Activated CD4-positive, alpha-beta T cell treated with anti-CD3 and anti-CD28 coated beads for 36 hours (primary cell): ENCODE results near the gene TREML4. TPM values are rescaled to one million over a fixed set of nuclear protein-coding genes. Genes with fewer than 3 reads are reported as not detected.

ENCODE experiments used
- ATAC-seq: fragments of 200-7000 bp; cut with Tn5 transposase; one replicate; pipeline ENCODE4 v1.10.0; 2021; ENCODE audit warnings: mild to moderate bottlenecking, moderate library complexity
- CTCF ChIA-PET: fragments of 350-600 bp; sonication (Branson Sonifier 250); formaldehyde crosslinking; loops from one replicate; lab custom pipeline; 2021; ENCODE audit warnings: antibody characterized with exemption; lab: Charles Lee
- POLR2A ChIA-PET: fragments of 350-600 bp; sonication (Branson Sonifier 250); formaldehyde crosslinking; loops from one replicate; lab custom pipeline; 2021; ENCODE audit warnings: antibody characterized with exemption, inconsistent platforms; lab: Charles Lee
- DNase-seq: peaks from one replicate; pipeline ENCODE4 v3.0.0-alpha.2; 2020
- H3K27ac Mint-ChIP-seq: one replicate; pipeline ENCODE4 v1.8.0; 2021; ENCODE audit warnings: mixed read lengths
- H3K27me3 Mint-ChIP-seq: one replicate; pipeline ENCODE4 v1.8.0; 2021; ENCODE audit warnings: mixed read lengths
- H3K36me3 Mint-ChIP-seq: one replicate; pipeline ENCODE4 v1.8.0; 2021; ENCODE audit warnings: low read depth, mixed read lengths
- H3K4me1 Mint-ChIP-seq: one replicate; pipeline ENCODE4 v1.8.0; 2021; ENCODE audit warnings: mixed read lengths
- H3K4me3 Mint-ChIP-seq: one replicate; pipeline ENCODE4 v1.8.0; 2021; ENCODE audit warnings: mild to moderate bottlenecking, moderate library complexity, mixed read lengths
- H3K9me3 Mint-ChIP-seq: one replicate; pipeline ENCODE4 v1.8.0; 2021; ENCODE audit warnings: low read depth, mixed read lengths
- intact Hi-C, 2 experiments: fragments of 100-400 bp; cut with DNase I in 1 of 2; cut with micrococcal nuclease in 1 of 2; formaldehyde crosslinking; loops; one replicate each; pipeline versions ENCODE4 v1.14.2 to v1.15.1; 2022 to 2024; cut with DNase I, micrococcal nuclease
- total RNA-seq, 2 experiments: library from RNA; stranded (reverse); gene quantifications; one replicate each; pipeline ENCODE4 v1.2.3, GENCODE V29; 2021

Gene TREML4
- total RNA-seq, 2 experiments from 2014 or later = not detected

DNA sequence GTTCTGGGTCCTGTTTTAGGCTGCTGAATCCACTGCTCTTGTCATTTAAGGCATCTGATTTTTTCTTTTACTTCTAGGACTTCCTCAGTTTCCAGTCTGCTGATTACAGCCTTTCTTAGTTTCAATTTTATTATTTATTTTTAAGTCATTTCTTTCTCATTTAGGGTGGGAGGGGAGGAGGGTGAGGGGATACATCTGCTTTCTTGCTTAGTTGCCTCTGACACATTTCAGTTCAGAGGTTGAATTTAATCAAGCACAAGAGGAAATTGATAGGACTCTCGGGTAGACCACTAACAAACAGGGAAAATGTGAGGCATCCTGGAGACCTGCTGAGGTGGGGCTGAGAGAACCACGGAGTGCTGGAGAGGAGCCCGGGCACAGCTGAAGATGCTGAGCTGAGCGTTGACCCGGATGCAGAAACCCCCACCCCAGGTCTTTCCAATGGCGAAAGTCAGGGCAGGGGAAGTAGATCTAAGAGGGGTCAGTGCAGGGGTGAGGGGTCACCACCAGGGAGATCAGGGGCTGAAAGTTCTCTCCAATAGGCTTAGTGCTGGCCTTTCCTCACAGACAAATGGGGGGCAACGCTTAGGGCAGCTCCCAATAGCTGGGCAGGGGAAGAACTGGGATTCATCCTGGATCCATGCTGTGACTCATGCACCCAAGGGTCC lies 19.6 kb upstream of the TREML4 start:
- CTCF ChIA-PET = interaction anchor here (0.9 kb wide), 1 partner anchor 99 kb away, joined by 3 read pairs; no protein-coding TSS in a partner anchor
- Mint-ChIP-seq H3K27ac (no peak overlapping the region), H3K4me3 (no peak overlapping the region), H3K36me3 (no peaks in the 10 kb centered on the region), H3K9me3 (no peaks in the 10 kb centered on the region), H3K27me3 (no peaks in the 10 kb centered on the region), H3K4me1 (peaks cover 3% of the 10 kb centered on the region)
- POLR2A ChIA-PET = no interaction called here
- DNase-seq (no peak), ATAC-seq (peak; percentile 53)
- intact Hi-C loops = no loop called here

DNA sequence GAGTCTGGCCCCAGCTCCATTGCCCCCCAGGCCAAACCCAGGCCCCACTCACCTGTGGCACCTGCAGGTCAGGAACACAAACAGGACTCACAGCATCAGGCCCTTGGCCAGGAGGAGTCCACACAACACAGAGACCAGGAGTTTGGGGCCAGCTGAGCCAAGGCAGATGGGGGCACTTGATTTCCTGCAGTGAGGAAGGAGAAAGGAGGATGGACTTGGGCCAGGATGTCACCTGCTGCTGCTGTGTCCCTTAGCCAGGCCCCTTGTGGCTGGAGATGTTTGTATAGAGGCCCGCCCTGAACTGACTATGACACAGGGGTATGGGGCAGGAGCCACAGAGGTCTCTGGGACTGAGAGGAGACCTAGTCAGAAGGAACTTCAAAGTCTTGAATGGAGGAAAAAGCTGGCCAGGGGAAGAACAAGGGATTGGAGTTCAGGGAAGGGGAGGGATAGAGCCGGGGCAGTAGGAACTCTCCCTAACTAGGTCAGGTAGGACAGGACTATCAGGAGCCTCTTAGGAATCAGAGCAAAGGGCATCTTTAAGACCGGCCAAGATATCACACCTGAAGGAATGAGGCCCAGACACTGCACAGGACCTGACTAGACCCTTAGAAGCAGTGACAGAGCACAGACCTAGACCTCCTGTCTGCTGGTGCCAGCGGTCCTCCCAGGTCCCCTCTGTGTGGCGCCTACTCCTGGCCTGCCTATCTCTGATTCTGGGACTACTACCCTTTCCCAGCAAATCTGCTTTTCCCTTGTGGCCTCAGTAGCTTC lies 18.4 kb upstream of the TREML4 start:
- Mint-ChIP-seq H3K4me3 (no peak overlapping the region), H3K27ac (no peak overlapping the region), H3K36me3 (peaks cover 5% of the 10 kb centered on the region), H3K9me3 (peaks cover 8% of the 10 kb centered on the region), H3K4me1 (peaks cover 3% of the 10 kb centered on the region), H3K27me3 (no peaks in the 10 kb centered on the region)
- ATAC-seq (no peak), DNase-seq (no peak)
- ChIA-PET POLR2A (no interaction called here), CTCF (no interaction called here)
- intact Hi-C loops = no loop called here

DNA sequence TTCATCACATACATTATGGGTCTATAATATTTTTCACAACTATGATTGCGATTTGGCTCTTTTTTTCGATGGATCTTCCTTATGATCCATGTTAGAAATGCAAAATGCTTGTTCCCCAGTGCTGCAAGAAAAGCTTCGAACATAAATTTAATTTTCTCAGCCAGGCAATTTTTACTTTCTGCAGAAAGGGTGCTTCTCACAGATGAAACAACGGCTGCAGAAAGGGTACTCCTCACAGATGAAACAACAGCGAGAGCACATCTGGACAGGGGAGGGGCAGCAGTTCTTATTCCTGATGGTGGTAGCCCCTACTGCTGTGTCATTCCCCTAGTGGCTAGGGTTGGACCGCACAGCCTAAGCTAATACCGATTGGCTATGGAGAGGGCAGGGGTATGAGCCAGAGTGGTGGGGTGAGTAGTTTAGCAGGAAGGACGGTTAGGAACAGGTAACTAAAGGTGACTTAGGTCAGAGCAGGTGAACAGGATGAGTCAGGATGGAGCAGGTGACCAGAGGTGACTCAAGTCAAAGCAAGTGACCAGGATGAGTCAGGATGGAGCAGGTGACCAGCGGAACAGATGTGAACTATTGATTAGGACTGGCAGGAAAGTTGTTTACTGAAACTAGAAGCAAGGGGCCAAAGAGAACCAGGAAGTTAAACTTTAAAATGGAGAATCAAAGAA lies 13.4 kb upstream of the TREML4 start:
- ChIA-PET POLR2A (interaction anchor here (0.5 kb wide), 1 partner anchor 106 kb away, joined by 5 read pairs; no protein-coding TSS in a partner anchor), CTCF (interaction anchor here (0.6 kb wide), 1 partner anchor 813 kb away, joined by 3 read pairs; no protein-coding TSS in a partner anchor)
- intact Hi-C loops = no loop called here
- Mint-ChIP-seq H3K4me1 (no peaks in the 10 kb centered on the region), H3K27ac (no peak overlapping the region), H3K4me3 (no peak overlapping the region), H3K27me3 (no peaks in the 10 kb centered on the region), H3K36me3 (peaks cover 5% of the 10 kb centered on the region), H3K9me3 (peaks cover 13% of the 10 kb centered on the region)
- DNase-seq (no peak), ATAC-seq (no peak)

DNA sequence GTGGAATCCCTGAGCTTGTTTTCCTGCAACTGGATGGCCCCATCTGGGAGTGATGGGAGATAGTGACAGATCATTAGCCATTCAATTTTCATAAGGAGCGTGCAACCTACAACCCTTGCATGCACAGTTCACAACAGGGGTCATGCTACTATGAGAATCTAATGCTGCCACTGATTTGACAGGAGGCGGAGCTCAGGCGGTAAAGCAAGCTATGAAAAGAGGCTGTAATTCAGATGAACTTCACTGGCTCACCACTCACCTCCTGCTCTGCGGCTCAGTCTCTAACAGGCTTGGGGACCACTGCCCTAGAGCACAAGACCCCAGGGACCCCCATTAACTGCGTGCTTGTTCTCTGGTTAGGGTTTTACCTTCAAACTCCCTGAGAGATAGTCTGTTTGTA lies 12.4 kb upstream of the TREML4 start:
- no peaks in the 10 kb centered on the region for H3K4me1 Mint-ChIP-seq
- H3K36me3 Mint-ChIP-seq = peaks cover 5% of the 10 kb centered on the region
- intact Hi-C loops = no loop called here
- ChIA-PET CTCF (no interaction called here), POLR2A (no interaction called here)
- H3K27ac Mint-ChIP-seq = no peak overlapping the region
- DNase-seq (no peak), ATAC-seq (no peak)
- H3K4me3 Mint-ChIP-seq = no peak overlapping the region
- peaks cover 18% of the 10 kb centered on the region for H3K9me3 Mint-ChIP-seq
- no peaks in the 10 kb centered on the region for H3K27me3 Mint-ChIP-seq

DNA sequence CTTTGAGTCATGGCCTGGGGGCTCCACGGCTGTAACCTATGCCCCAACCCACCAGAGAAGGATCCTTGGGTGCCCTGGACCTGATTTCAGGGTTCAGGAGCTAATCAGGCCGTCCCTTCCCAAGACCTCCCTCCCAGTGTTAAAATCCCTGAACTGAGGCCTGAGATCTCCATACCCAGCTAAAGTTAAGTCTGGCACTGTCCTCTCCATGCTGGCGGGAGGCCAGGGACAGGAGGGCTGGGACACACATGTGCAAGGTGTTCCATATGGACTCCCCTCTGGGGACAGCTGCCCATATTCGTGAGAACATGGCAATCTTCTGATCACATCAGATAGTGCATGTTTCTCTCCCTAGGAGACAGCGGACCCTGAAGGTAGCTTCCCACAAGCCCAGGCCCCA lies 11.5 kb upstream of the TREML4 start:
- no peaks in the 10 kb centered on the region for H3K4me1 Mint-ChIP-seq
- peaks cover 5% of the 10 kb centered on the region for H3K36me3 Mint-ChIP-seq
- no peak for ATAC-seq
- H3K27me3 Mint-ChIP-seq = no peaks in the 10 kb centered on the region
- POLR2A ChIA-PET = no interaction called here
- peaks cover 18% of the 10 kb centered on the region for H3K9me3 Mint-ChIP-seq
- no peak overlapping the region for H3K4me3 Mint-ChIP-seq
- DNase-seq = no peak
- intact Hi-C loops = no loop called here
- H3K27ac Mint-ChIP-seq = no peak overlapping the region
- CTCF ChIA-PET = no interaction called here

DNA sequence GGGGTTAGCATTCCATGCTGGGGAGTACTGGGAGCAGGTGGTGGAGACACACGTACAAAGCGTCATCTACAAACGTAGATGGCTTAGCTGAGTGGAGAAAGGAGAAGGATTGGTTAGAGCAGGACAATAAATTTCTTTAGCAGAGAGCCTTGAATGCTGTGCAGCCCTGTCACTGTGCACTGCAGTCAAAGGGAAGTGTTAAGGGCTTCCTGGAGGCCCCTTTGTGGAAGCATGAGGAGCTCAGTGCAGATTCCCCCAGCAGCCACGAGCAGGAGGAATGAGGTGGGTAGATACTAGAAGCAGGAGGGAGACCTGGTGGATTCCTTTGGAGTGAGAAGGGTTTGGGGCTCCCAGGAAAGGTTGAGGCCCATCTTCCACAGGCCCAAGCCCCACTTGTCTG lies 6.1 kb upstream of the TREML4 start:
- Mint-ChIP-seq H3K27ac (no peak overlapping the region), H3K4me3 (no peak overlapping the region), H3K4me1 (no peaks in the 10 kb centered on the region), H3K27me3 (no peaks in the 10 kb centered on the region), H3K9me3 (peaks cover 5% of the 10 kb centered on the region), H3K36me3 (no peaks in the 10 kb centered on the region)
- ATAC-seq = no peak
- POLR2A ChIA-PET = no interaction called here
- CTCF ChIA-PET = interaction anchor here (0.6 to 1.1 kb wide), 3 partner anchors 9 to 83 kb away, joined by 3 to 4 read pairs (median 3); no protein-coding TSS in a partner anchor
- DNase-seq = no peak
- intact Hi-C loops = no loop called here

DNA sequence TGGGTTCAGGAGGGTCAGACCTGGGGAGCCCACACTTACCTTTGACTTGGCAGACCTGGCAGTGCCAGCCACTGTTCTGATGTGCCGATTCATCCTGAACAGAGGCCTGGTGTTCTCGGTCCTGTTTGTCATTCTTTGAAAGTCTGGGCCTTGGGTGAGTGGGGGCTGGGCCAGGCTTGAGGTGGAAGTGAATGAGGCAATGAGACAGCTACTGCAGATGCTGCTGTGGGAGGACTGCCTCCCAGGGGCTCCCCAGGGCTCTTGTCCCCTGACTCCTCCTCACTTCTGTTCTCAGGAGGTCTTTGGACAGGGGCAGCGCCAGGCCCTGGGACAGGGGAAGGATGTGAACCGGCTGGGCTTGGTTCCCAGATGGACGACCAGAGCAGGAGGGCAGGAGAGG lies 5.6 kb upstream of the TREML4 start:
- intact Hi-C loops = no loop called here
- Mint-ChIP-seq H3K27ac (no peak overlapping the region), H3K4me1 (no peaks in the 10 kb centered on the region), H3K27me3 (no peaks in the 10 kb centered on the region), H3K4me3 (no peak overlapping the region), H3K9me3 (peaks cover 5% of the 10 kb centered on the region), H3K36me3 (no peaks in the 10 kb centered on the region)
- ChIA-PET POLR2A (no interaction called here), CTCF (interaction anchor here (1.1 kb wide), 1 partner anchor 10 kb away, joined by 3 read pairs; no protein-coding TSS in a partner anchor)
- ATAC-seq (peak; percentile 47), DNase-seq (peak; percentile 42)

DNA sequence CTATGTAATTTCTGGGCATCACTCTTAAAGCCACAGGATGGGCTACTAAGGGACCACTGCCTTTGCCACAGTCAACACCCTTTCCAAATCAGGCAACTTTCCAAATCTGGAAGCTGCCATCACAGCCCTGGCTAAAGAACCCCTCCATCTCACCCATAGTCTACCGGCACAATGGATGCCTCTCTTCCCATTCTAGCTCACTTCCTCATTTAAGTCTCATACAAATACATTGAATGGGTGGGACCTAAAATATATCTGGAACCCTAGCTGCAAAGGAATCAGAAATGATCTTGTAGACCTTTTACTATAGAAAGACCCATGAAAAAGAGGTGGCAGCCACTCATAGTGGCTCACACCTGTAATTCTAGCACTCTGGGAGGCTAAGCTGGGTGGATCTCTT lies 3.3 kb upstream of the TREML4 start:
- Mint-ChIP-seq H3K4me1 (no peaks in the 10 kb centered on the region), H3K36me3 (no peaks in the 10 kb centered on the region), H3K4me3 (no peak overlapping the region), H3K9me3 (peaks cover 5% of the 10 kb centered on the region), H3K27ac (no peak overlapping the region), H3K27me3 (no peaks in the 10 kb centered on the region)
- intact Hi-C loops = no loop called here
- ATAC-seq (no peak), DNase-seq (no peak)
- ChIA-PET POLR2A (no interaction called here), CTCF (no interaction called here)

DNA sequence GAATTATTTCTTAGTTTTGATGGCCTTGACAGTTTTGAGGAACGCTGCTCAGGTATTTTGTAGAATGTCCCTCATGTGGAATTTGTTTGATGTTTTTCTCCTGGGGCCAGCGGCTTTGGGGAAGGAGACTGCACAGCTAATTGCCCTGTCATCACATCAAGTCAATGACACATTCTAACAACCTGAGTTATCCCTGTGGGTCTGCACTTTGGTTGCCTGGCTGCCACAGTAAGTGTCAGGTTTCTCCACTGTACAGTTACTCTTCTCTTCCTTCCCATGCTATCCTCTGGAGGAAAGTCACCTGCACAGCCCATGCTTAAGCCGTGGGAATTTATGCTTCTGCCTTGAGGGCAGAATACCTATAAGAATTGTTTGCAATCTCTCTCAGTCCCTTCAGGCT lies 1.4 kb upstream of the TREML4 start:
- Mint-ChIP-seq H3K9me3 (no peaks in the 10 kb centered on the region), H3K4me3 (no peak overlapping the region), H3K27ac (no peak overlapping the region), H3K36me3 (no peaks in the 10 kb centered on the region), H3K27me3 (no peaks in the 10 kb centered on the region), H3K4me1 (no peaks in the 10 kb centered on the region)
- ATAC-seq = no peak
- ChIA-PET POLR2A (no interaction called here), CTCF (no interaction called here)
- no peak for DNase-seq
- intact Hi-C loops = no loop called here

DNA sequence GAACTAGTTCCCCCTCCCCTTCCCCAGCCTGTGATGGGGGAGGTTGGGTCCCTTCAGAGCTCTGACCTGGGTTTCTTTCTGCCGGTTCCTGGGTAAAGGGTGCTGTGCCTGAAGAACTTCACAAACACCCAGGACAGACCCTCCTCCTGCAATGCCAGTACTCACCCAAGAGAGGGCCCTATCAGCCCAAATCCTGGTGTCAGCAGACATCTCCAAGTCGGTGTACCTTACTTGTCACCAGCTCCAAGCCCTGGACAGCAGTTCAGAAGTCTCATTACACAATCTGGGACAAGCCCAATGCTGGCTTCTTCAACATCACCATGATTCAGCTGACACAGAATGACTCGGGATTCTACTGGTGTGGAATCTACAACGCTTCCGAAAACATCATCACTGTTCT lies 467 bp downstream of the TREML4 start:
- H3K27me3 Mint-ChIP-seq = no peaks in the 10 kb centered on the region
- no peak for DNase-seq
- ChIA-PET CTCF (no interaction called here), POLR2A (no interaction called here)
- intact Hi-C loops = no loop called here
- H3K4me1 Mint-ChIP-seq = no peaks in the 10 kb centered on the region
- H3K4me3 Mint-ChIP-seq = no peak overlapping the region
- ATAC-seq = no peak
- no peaks in the 10 kb centered on the region for H3K36me3 Mint-ChIP-seq
- no peak overlapping the region for H3K27ac Mint-ChIP-seq
- H3K9me3 Mint-ChIP-seq = no peaks in the 10 kb centered on the region

DNA sequence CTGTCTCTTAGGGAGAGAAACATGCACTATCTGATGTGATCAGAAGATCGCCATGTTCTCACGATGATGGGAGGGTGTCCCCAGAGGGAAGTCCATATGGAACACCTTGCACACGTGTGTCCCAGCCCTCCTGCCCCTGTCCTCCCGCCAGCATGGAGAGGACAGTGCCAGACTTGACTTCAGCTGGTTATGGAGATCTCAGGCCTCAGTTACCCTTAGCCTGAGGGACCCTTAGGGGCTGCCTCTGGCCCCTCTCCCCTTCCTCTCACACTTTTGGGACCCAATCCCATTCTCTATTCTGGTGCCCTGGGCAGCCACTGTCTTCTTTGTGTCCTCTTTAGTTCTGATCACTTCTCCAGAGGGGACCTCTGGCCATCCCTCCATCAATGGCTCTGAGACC lies 1.6 kb downstream of the TREML4 start:
- ChIA-PET POLR2A (no interaction called here), CTCF (no interaction called here)
- no peaks in the 10 kb centered on the region for H3K4me1 Mint-ChIP-seq
- H3K36me3 Mint-ChIP-seq = no peaks in the 10 kb centered on the region
- intact Hi-C loops = no loop called here
- ATAC-seq = no peak
- H3K4me3 Mint-ChIP-seq = no peak overlapping the region
- H3K9me3 Mint-ChIP-seq = no peaks in the 10 kb centered on the region
- no peak for DNase-seq
- no peak overlapping the region for H3K27ac Mint-ChIP-seq
- H3K27me3 Mint-ChIP-seq = no peaks in the 10 kb centered on the region
